Right lobe of liver (tissue), 6 donors: ENCODE data around the gene CAMTA1. TPM values are rescaled to one million over a fixed set of nuclear protein-coding genes. Genes with fewer than 3 reads are reported as not detected.
A peak's percentile ranks its signal among the peaks of the same experiment; 100 is the strongest.

Experiments used
- ATAC-seq, 4 donors: fragments of 200-7000 bp; cut with Tn5 transposase; one replicate each; pipeline ENCODE4 v1.9.1; 2020; ENCODE audit warnings: mild to moderate bottlenecking in 4 of 4, moderate library complexity in 4 of 4
- DNase-seq, 3 donors: peaks; one replicate each; pipeline ENCODE4 v3.0.0-alpha.2; 2020
- H3K27ac ChIP-seq, 3 donors: fragments of 200-600 bp; one replicate each; pipeline ENCODE4 v1.8.0; 2022
- H3K27me3 ChIP-seq, 2 donors: fragments of 200-600 bp; one replicate each; pipeline ENCODE4 v1.8.0; 2022
- H3K36me3 ChIP-seq, 4 donors: fragments of 200-600 bp; sonication (generic) in 1 of 4; one replicate each; pipeline versions ENCODE4 v1.5.1 to v1.8.0; 2017 to 2022; ENCODE audit warnings: control low read depth in 1 of 4
- H3K4me1 ChIP-seq, 4 donors: fragments of 200-600 bp; sonication (generic) in 1 of 4; one replicate each; pipeline versions ENCODE4 v1.5.1 to v1.8.0; 2017 to 2022; ENCODE audit warnings: control low read depth in 1 of 4
- H3K4me3 ChIP-seq, 3 donors: fragments of 200-600 bp; one replicate each; pipeline ENCODE4 v1.8.0; 2022
- H3K9me3 ChIP-seq, 4 donors: fragments of 200-600 bp; sonication (generic) in 1 of 4; one replicate each; pipeline versions ENCODE4 v1.5.1 to v1.8.0; 2017 to 2022; ENCODE audit warnings: control low read depth in 1 of 4
- CTCF ChIP-seq, 4 donors: fragments of 200-600 bp in 3 of 4; fragments of 450-650 bp in 1 of 4; IDR thresholded peaks; one replicate each; pipeline versions ENCODE4 v1.5.1 to v1.8.0; 2016 to 2022; ENCODE audit warnings: antibody characterized with exemption in 4 of 4, mild to moderate bottlenecking in 2 of 4
- POLR2A ChIP-seq: fragments of 450-650 bp; IDR thresholded peaks from one replicate; pipeline ENCODE4 v1.6.1; 2017; ENCODE audit warnings: antibody characterized with exemption, mild to moderate bottlenecking
- WGBS: methylation state at CpG from one replicate; pipeline ENCODE4 v1.1.6; 2018; ENCODE audit warnings: low coverage, low lambda C conversion rate; ENCODE audit not compliant: insufficient coverage; ENCODE audit errors: missing lambda C conversion rate; 5-methylcytosine and 5-hydroxymethylcytosine counted together
- intact Hi-C, 2 donors: fragments of 100-400 bp; cut with DNase I; formaldehyde crosslinking; loops; one replicate each; pipeline versions ENCODE4 v1.11.2 to v1.14.1; 2022
- total RNA-seq, 6 experiments: library from RNA; depleted of rRNA in 2 of 6; stranded (reverse); fragments of >200 nt in 2 of 6; fragmentation: NEBNext Ultra II Directional in 3 of 6; extraction: Animal tissue kit (Norgen Biotek cat#: 25700) in 3 of 6; gene quantifications; one replicate each; pipeline versions ENCODE4 v1.1.0 to v1.2.4, GENCODE V29; 2016 to 2023
- donor health status: DM: no; HTN: yes; CAD: no.
- donor health status: DM: no; HTN: no; CAD: no.
- donor health status: DM: no; HTN: no; CAD: no.
- donor health status: DM: no; HTN: yes; CAD: no.
- donor health status: DM: no; HTN: yes; CAD: no.

Gene CAMTA1
- total RNA-seq, 6 experiments from 2014 or later: 32.3 to 49.4 (median 37.2) TPM

DNA sequence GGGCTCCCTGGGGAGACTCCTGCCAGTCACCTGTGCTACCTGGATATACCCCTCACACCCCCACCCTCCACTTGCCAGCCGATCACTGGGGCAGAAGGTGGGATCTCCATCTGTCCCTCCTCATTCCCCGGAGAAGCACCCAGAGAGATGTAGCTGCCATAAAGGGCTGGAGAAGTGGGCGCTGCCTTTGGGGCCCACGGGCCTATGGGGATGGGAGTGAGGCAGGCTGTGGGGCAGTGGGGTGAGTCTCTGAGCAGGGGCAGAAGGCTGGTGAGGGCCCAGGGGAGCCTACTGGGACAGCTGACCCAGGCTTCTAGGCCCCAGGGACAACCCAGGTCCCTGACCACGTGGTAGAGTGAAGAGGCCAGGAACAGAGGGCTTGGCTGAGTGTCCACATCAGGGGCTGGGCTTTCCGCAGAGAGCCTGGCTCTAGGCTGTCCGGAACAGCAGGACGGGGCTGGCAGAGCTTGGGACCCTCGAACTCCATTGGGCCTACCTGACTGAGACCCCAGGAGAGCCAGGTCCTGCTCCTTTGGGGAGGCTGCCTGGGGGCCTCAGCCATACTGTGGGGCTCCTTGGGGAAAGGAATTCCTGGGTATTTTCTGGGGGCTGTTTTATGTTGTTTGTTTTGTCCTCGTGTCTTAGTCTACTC is 780.0 kb downstream of the CAMTA1 start:
- Histone ChIP-seq H3K27ac (no peak overlapping the region), H3K4me1 (peaks cover 0 to 7% (median 2%) of the 10 kb centered on the region in 4 donors), H3K27me3 (no peaks in the 10 kb centered on the region), H3K4me3 (no peak overlapping the region), H3K9me3 (no peaks in the 10 kb centered on the region), H3K36me3 (no peaks in the 10 kb centered on the region)
- intact Hi-C loops: no loop called here
- DNase-seq: peak in 1 of 3 donors; percentile 46
- no peak for TF ChIP-seq POLR2A
- TF ChIP-seq CTCF (IDR thresholded peaks at IDR 0.05): no peak
- no peak for ATAC-seq
- 83% methylated on average over 1 of the region's 10 CpGs for WGBS

DNA sequence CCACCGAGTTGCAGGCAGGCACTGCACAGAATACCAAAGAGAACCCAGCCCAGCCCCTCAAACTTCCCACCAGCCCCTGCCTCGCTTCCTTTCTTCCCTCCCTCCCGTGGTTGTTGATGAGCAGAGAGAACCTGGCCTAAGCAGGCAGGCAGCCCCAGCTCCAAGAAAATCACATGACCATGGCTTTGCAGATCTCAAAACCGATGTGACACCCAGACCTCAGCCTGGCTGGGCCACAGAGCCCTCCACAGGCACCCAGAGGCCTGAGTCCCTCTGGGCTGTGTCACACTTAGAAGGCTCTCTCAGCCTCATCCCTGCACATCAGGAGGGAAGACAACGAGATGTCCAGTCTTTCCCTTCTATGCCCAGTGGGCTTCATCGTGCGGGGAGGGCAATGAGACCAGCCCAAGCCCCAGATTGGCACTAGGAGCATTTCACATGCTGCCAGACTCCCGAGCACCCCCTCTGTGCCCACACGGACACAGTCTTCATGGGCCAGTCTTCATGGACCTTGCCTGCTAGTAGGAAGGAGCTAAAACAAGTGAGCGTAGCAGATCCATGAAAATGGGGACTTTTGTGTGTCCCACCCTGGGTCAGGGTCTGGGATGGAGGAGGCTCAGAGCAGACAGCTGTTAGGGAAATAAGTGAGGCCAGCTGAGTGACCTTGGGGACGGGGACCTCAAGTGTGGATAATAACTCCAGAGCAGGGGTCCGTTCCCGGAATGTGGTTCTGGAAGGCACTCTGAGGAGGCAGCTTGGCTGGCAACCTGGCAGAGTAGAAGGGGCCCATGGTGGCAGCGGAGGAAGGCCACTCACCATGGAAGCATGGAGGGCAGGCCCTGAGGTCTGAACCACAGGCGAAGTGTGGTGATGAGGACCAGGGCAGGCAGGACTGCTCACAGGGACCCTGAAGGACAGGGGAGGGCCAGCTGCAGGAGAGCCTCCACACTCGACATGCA is 781.4 kb downstream of the CAMTA1 start:
- no peaks in the 10 kb centered on the region for H3K9me3 ChIP-seq
- ATAC-seq (no peak), DNase-seq (peak in 1 of 3 donors; percentile 15)
- H3K36me3 ChIP-seq: no peaks in the 10 kb centered on the region
- H3K4me1 ChIP-seq: peaks cover 0 to 19% (median 6%) of the 10 kb centered on the region in 4 donors
- 71% methylated on average over 12 of the region's 16 CpGs for WGBS
- intact Hi-C loops: no loop called here
- TF ChIP-seq POLR2A (no peak), CTCF (IDR thresholded peaks at IDR 0.05) (no peak)
- no peaks in the 10 kb centered on the region for H3K27me3 ChIP-seq
- no peak overlapping the region for H3K4me3 ChIP-seq
- H3K27ac ChIP-seq: no peak overlapping the region

DNA sequence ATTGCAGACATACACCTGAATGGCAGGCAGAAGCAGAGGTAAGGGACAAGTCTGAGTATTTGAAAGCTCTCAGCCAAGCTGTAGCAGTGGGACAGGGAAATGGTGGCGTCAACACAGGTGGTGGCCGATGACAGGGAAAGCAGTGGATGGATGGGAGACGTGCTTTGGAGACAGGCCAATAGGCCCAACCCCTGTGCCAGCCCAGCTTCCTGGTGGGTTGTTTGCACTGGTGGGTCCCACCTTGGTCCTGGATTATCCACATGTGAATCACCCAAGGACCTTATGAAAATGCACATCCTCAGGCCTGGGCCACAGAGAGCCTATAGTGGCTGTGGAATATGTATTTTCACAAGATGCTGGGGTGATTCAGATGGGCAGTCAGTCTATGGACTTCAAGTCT is 782.1 kb downstream of the CAMTA1 start:
- Histone ChIP-seq H3K4me1 (peaks cover 0 to 26% (median 8%) of the 10 kb centered on the region in 4 donors), H3K4me3 (no peak overlapping the region), H3K27ac (no peak overlapping the region), H3K27me3 (no peaks in the 10 kb centered on the region), H3K9me3 (no peaks in the 10 kb centered on the region), H3K36me3 (no peaks in the 10 kb centered on the region)
- intact Hi-C loops: no loop called here
- TF ChIP-seq CTCF (IDR thresholded peaks at IDR 0.05): no peak
- no peak for TF ChIP-seq POLR2A
- 100% methylated on average over 1 of the region's 3 CpGs for WGBS
- ATAC-seq (no peak), DNase-seq (peak in 1 of 3 donors; percentile 15)

GRCh38 chr1:7568053-7568452 is 782.8 kb downstream of the CAMTA1 start:
- ATAC-seq (no peak), DNase-seq (no peak)
- H3K36me3 ChIP-seq: no peaks in the 10 kb centered on the region
- H3K4me1 ChIP-seq: peaks cover 0 to 32% (median 11%) of the 10 kb centered on the region in 4 donors
- H3K27ac ChIP-seq: no peak overlapping the region
- H3K27me3 ChIP-seq: no peaks in the 10 kb centered on the region
- 95% methylated on average over 4 of the region's 4 CpGs for WGBS
- H3K9me3 ChIP-seq: no peaks in the 10 kb centered on the region
- no peak overlapping the region for H3K4me3 ChIP-seq
- intact Hi-C loops: no loop called here
- TF ChIP-seq CTCF (IDR thresholded peaks at IDR 0.05): no peak
- no peak for TF ChIP-seq POLR2A
